ENCODE data around the gene PLEKHO1. TPM values are rescaled to one million over a fixed set of nuclear protein-coding genes. Genes with fewer than 3 reads are reported as not detected.
"Not testable (repeated sequence)": the region's sequence is repeated elsewhere in the genome, so short reads cannot be mapped to it uniquely, and the experiment has no call there.

The PLEKHO1 gene
- total RNA-seq, 1 donor = 27.7 TPM

GRCh38 chr1:150134537-150134936 lies 15.2 kb upstream of the PLEKHO1 start:
- no peak for DNase-seq (ENCODE audit: low read depth)
- TF ChIP-seq CTCF (IDR thresholded peaks at IDR 0.05; ENCODE audit: insufficient read depth, low read length) = no peak
- H3K4me3 ChIP-seq (ENCODE audit: low read depth, low read length) = no peak overlapping the region

GRCh38 chr1:150135400-150135799 lies 14.3 kb upstream of the PLEKHO1 start:
- DNase-seq (ENCODE audit: low read depth) = peak; percentile 55
- H3K4me3 ChIP-seq (ENCODE audit: low read depth, low read length) = not testable (repeated sequence)

GRCh38 chr1:150138044-150138443 lies 11.7 kb upstream of the PLEKHO1 start:
- no peak for TF ChIP-seq CTCF (IDR thresholded peaks at IDR 0.05; ENCODE audit: insufficient read depth, low read length)
- H3K4me3 ChIP-seq (ENCODE audit: low read depth, low read length) = no peak overlapping the region
- no peak for DNase-seq (ENCODE audit: low read depth)

GRCh38 chr1:150141452-150141851 lies 8.3 kb upstream of the PLEKHO1 start:
- no peak for TF ChIP-seq CTCF (IDR thresholded peaks at IDR 0.05; ENCODE audit: insufficient read depth, low read length)
- DNase-seq (ENCODE audit: low read depth) = no peak
- no peak overlapping the region for H3K4me3 ChIP-seq (ENCODE audit: low read depth, low read length)

GRCh38 chr1:150142083-150142482 lies 7.6 kb upstream of the PLEKHO1 start:
- DNase-seq (ENCODE audit: low read depth) = no peak
- H3K4me3 ChIP-seq (ENCODE audit: low read depth, low read length) = no peak overlapping the region
- TF ChIP-seq CTCF (IDR thresholded peaks at IDR 0.05; ENCODE audit: insufficient read depth, low read length) = no peak

- no peak for DNase-seq (ENCODE audit: low read depth)
- no peak overlapping the region for H3K4me3 ChIP-seq (ENCODE audit: low read depth, low read length)
- no peak for TF ChIP-seq CTCF (IDR thresholded peaks at IDR 0.05; ENCODE audit: insufficient read depth, low read length)
These were observed 5.1 kb upstream of the PLEKHO1 start for GRCh38 chr1:150144606-150145005.

- not testable (repeated sequence) for DNase-seq (ENCODE audit: low read depth); H3K4me3 ChIP-seq (ENCODE audit: low read depth, low read length)
These were observed 3.7 kb upstream of the PLEKHO1 start for GRCh38 chr1:150146016-150146415.

GRCh38 chr1:150146849-150147542 lies 2.7 kb upstream of the PLEKHO1 start:
- DNase-seq (ENCODE audit: low read depth) = no peak
- TF ChIP-seq CTCF (IDR thresholded peaks at IDR 0.05; ENCODE audit: insufficient read depth, low read length) = no peak

More at GRCh38 chr1:150146849-150147542, 2.7 kb upstream of the PLEKHO1 start:
- no peak overlapping the region for H3K4me3 ChIP-seq (ENCODE audit: low read depth, low read length)

Data from fibroblast of the aortic adventitia (primary cell).